HEK293 (cell line): ENCODE results near the gene ATG101.

Experiments used
- CTCF ChIA-PET: fragments of 350-600 bp; formaldehyde crosslinking; extraction: SDS; loops from one replicate; lab custom pipeline; 2021; ENCODE audit warnings: antibody characterized with exemption; lab: Yijun Ruan, JAX
- POLR2A ChIA-PET: fragments of 300-600 bp; formaldehyde crosslinking; extraction: SDS; loops from one replicate; lab custom pipeline; 2020; ENCODE audit warnings: antibody characterized with exemption, inconsistent platforms; lab: Yijun Ruan, JAX
- H3K27ac ChIP-seq: fragments of 200-500 bp; sonication (Bioruptor generic); 2 replicates; pipeline ENCODE4 v1.5.1; 2014; ENCODE audit warnings: low read depth, low read length, control low read depth, inconsistent platforms; ENCODE audit errors: extremely low read depth
- H3K36me3 ChIP-seq, 2 experiments: fragments of 200-500 bp in 1 of 2; sonication (Bioruptor generic) in 1 of 2; 1 replicate in 1 of 2; 2 replicates in 1 of 2; pipeline ENCODE4 v1.5.1; 2014 to 2017; ENCODE audit warnings: inconsistent platforms in 2 of 2, low read length in 2 of 2; ENCODE audit not compliant: control insufficient read depth in 2 of 2, insufficient read depth in 1 of 2
- H3K4me1 ChIP-seq: fragments of 200-500 bp; sonication (Bioruptor generic); 2 replicates; pipeline ENCODE4 v1.5.1; 2014; ENCODE audit warnings: mild to moderate bottlenecking, low read length, inconsistent platforms; ENCODE audit not compliant: control insufficient read depth, insufficient read depth
- H3K4me3 ChIP-seq: 2 replicates; pipeline ENCODE4 v1.5.1; 2011; ENCODE audit warnings: low read depth, mild to moderate bottlenecking, control low read depth, low read length, moderate library complexity
- H3K9me3 ChIP-seq: fragments of 200-500 bp; sonication (Bioruptor generic); 2 replicates; pipeline ENCODE4 v1.5.1; 2014; ENCODE audit warnings: low read depth, low read length, inconsistent platforms; ENCODE audit not compliant: control insufficient read depth, insufficient read depth
- AEBP2 ChIP-seq: fragments of 450-650 bp; formaldehyde crosslinking; IDR thresholded peaks from 2 replicates; pipeline ENCODE4 v1.5.1; 2016; ENCODE audit warnings: missing biosample characterization, missing genetic modification characterization, borderline replicate concordance
- ATF2 ChIP-seq: fragments of 450-650 bp; formaldehyde crosslinking; IDR thresholded peaks from 2 replicates; pipeline ENCODE4 v1.5.1; 2016; ENCODE audit warnings: missing biosample characterization, missing genetic modification characterization, low read depth
- BCL6B ChIP-seq: fragments of 450-650 bp; formaldehyde crosslinking; IDR thresholded peaks from 2 replicates; pipeline ENCODE4 v1.5.1; 2017; ENCODE audit warnings: missing biosample characterization, missing genetic modification characterization
- KLF8 ChIP-seq: fragments of 450-650 bp; formaldehyde crosslinking; IDR thresholded peaks from 2 replicates; pipeline ENCODE4 v1.5.1; 2016; ENCODE audit warnings: missing biosample characterization, missing genetic modification characterization
- MYNN ChIP-seq: fragments of 450-650 bp; formaldehyde crosslinking; IDR thresholded peaks from 2 replicates; pipeline ENCODE4 v1.5.1; 2016; ENCODE audit warnings: missing biosample characterization, missing genetic modification characterization, borderline replicate concordance
- MZF1 ChIP-seq: fragments of 450-650 bp; formaldehyde crosslinking; IDR thresholded peaks from 2 replicates; pipeline ENCODE4 v1.5.1; 2017; ENCODE audit warnings: missing biosample characterization, missing genetic modification characterization, borderline replicate concordance
- SP2 ChIP-seq: fragments of 450-650 bp; formaldehyde crosslinking; IDR thresholded peaks from 2 replicates; pipeline ENCODE4 v1.5.1; 2016; ENCODE audit warnings: missing biosample characterization, missing genetic modification characterization
- TCF7L2 ChIP-seq: IDR thresholded peaks from 2 replicates; pipeline ENCODE4 v1.6.1; 2011; ENCODE audit warnings: low read depth, mild to moderate bottlenecking, inconsistent platforms, low read length, moderate library complexity, borderline replicate concordance
- YY1 ChIP-seq: fragments of 450-650 bp; formaldehyde crosslinking; IDR thresholded peaks from 2 replicates; pipeline ENCODE4 v1.5.1; 2018; ENCODE audit warnings: missing biosample characterization, missing genetic modification characterization
- ZBTB48 ChIP-seq: fragments of 450-650 bp; formaldehyde crosslinking; IDR thresholded peaks from 2 replicates; pipeline ENCODE4 v1.5.1; 2016; ENCODE audit warnings: missing biosample characterization, missing genetic modification characterization
- ZNF112 ChIP-seq: fragments of 450-650 bp; formaldehyde crosslinking; IDR thresholded peaks from 2 replicates; pipeline ENCODE4 v1.5.0; 2017; ENCODE audit warnings: missing biosample characterization, missing genetic modification characterization
- ZNF133 ChIP-seq: fragments of 450-650 bp; formaldehyde crosslinking; IDR thresholded peaks from 2 replicates; pipeline ENCODE4 v1.5.1; 2016; ENCODE audit warnings: missing biosample characterization, missing genetic modification characterization
- ZNF302 ChIP-seq: fragments of 450-650 bp; formaldehyde crosslinking; IDR thresholded peaks from 2 replicates; pipeline ENCODE4 v1.5.1; 2016; ENCODE audit warnings: missing biosample characterization, missing genetic modification characterization, low read depth
- ZNF311 ChIP-seq: fragments of 450-650 bp; formaldehyde crosslinking; IDR thresholded peaks from 2 replicates; pipeline ENCODE4 v1.5.1; 2017; ENCODE audit warnings: missing biosample characterization, missing genetic modification characterization, borderline replicate concordance
- ZNF404 ChIP-seq: fragments of 450-650 bp; formaldehyde crosslinking; IDR thresholded peaks from 2 replicates; pipeline ENCODE4 v1.5.1; 2017; ENCODE audit warnings: missing biosample characterization, missing genetic modification characterization
- ZNF449 ChIP-seq: fragments of 450-650 bp; formaldehyde crosslinking; IDR thresholded peaks from 2 replicates; pipeline ENCODE4 v1.5.1; 2017; ENCODE audit warnings: missing biosample characterization, mild to moderate bottlenecking, missing genetic modification characterization, moderate library complexity
- ZNF529 ChIP-seq: fragments of 450-650 bp; formaldehyde crosslinking; IDR thresholded peaks from 2 replicates; pipeline ENCODE4 v1.5.1; 2017; ENCODE audit warnings: missing genetic modification characterization, missing biosample characterization; ENCODE audit not compliant: insufficient replicate concordance
- ZNF600 ChIP-seq: fragments of 450-650 bp; formaldehyde crosslinking; IDR thresholded peaks from 2 replicates; pipeline ENCODE4 v1.5.1; 2016; ENCODE audit warnings: missing biosample characterization, missing genetic modification characterization
- ZNF623 ChIP-seq: fragments of 450-650 bp; formaldehyde crosslinking; IDR thresholded peaks from 2 replicates; pipeline ENCODE4 v1.5.1; 2016; ENCODE audit warnings: missing biosample characterization, missing genetic modification characterization
- ZNF624 ChIP-seq: fragments of 450-650 bp; formaldehyde crosslinking; IDR thresholded peaks from 2 replicates; pipeline ENCODE4 v1.5.1; 2017; ENCODE audit warnings: missing biosample characterization, missing genetic modification characterization
- ZNF645 ChIP-seq: fragments of 450-650 bp; formaldehyde crosslinking; IDR thresholded peaks from 2 replicates; pipeline ENCODE4; 2016; ENCODE audit warnings: missing biosample characterization, missing genetic modification characterization
- ZXDB ChIP-seq: fragments of 450-650 bp; formaldehyde crosslinking; IDR thresholded peaks from 2 replicates; pipeline ENCODE4 v1.5.1; 2016; ENCODE audit warnings: missing biosample characterization, missing genetic modification characterization

ATG101 gene

GRCh38 chr12:52042706-52043385 lies 26.9 kb upstream of the ATG101 start:
- ChIA-PET CTCF (interaction anchor here (4.0 kb wide), 1 partner anchor 18 kb away, joined by 23 read pairs; no protein-coding TSS in a partner anchor), POLR2A (no interaction called here)
- Histone ChIP-seq H3K4me3 (no peak overlapping the region), H3K27ac (no peak overlapping the region), H3K9me3 (no peaks in the 10 kb centered on the region), H3K4me1 (no peaks in the 10 kb centered on the region)
- TF ChIP-seq ATF2 (tag by site-specific recombination) (no peak), SP2 (tag by site-specific recombination) (0 out of 2 replicates have a peak, but pooled peaks have one; percentile 18)
- TF ChIP-seq, all 188 proteins: peak for 1
- peaks cover 0 to 4% of the 10 kb centered on the region in 2 experiments; a peak in 1 of 3 replicates for H3K36me3 ChIP-seq

- H3K27ac ChIP-seq, result no peak overlapping the region
- ChIA-PET POLR2A (interaction anchor here (0.9 to 1.3 kb wide), 2 partner anchors 11 to 79 kb away, joined by 3 to 4 read pairs; no protein-coding TSS in a partner anchor), CTCF (interaction anchor here (4.0 kb wide), 1 partner anchor 19 kb away, joined by 23 read pairs; no protein-coding TSS in a partner anchor)
Measured at GRCh38 chr12:52043386-52044212, 26.2 kb upstream of the ATG101 start.

GRCh38 chr12:52044292-52044983 lies 25.3 kb upstream of the ATG101 start:
- no peaks in the 10 kb centered on the region for H3K4me1 ChIP-seq
- no peaks in the 10 kb centered on the region for H3K9me3 ChIP-seq
- no peak overlapping the region for H3K4me3 ChIP-seq
- ChIA-PET POLR2A (interaction anchor here (0.9 to 1.3 kb wide), 2 partner anchors 12 to 79 kb away, joined by 3 to 4 read pairs; no protein-coding TSS in a partner anchor), CTCF (interaction anchor here (4.0 kb wide), 1 partner anchor 20 kb away, joined by 23 read pairs; no protein-coding TSS in a partner anchor)
- H3K36me3 ChIP-seq, result peaks cover 0 to 4% of the 10 kb centered on the region in 2 experiments; a peak in 1 of 3 replicates
- H3K27ac ChIP-seq, result no peak overlapping the region
- no peak for TF ChIP-seq ZNF449 (tag by site-specific recombination)
- no peak for TF ChIP-seq MYNN (tag by site-specific recombination)
- no peak for TF ChIP-seq ZNF133 (tag by site-specific recombination)
- TF ChIP-seq BCL6B (tag by site-specific recombination), result no peak
- no peak for TF ChIP-seq ZNF311 (tag by site-specific recombination)
- no peak for TF ChIP-seq ZNF529

More at GRCh38 chr12:52043386-52044212, 26.2 kb upstream of the ATG101 start:
- H3K4me3 ChIP-seq, result no peak overlapping the region
- peaks cover 0 to 4% of the 10 kb centered on the region in 2 experiments; a peak in 1 of 3 replicates for H3K36me3 ChIP-seq
- no peaks in the 10 kb centered on the region for H3K9me3 ChIP-seq
- no peaks in the 10 kb centered on the region for H3K4me1 ChIP-seq
- TF ChIP-seq AEBP2 (tag by site-specific recombination) (no peak), TCF7L2 (no peak), ZNF404 (no peak), ZNF112 (tag by site-specific recombination) (no peak), YY1 (tag by site-specific recombination) (no peak), ZNF600 (tag by site-specific recombination) (no peak), ZNF624 (no peak), ZNF623 (tag by site-specific recombination) (no peak), ZNF302 (tag by site-specific recombination) (no peak), SP2 (tag by site-specific recombination) (no peak), ZBTB48 (tag by site-specific recombination) (no peak), KLF8 (tag by site-specific recombination) (no peak), ZXDB (tag by site-specific recombination) (no peak), ZNF645 (tag by site-specific recombination) (no peak), MZF1 (tag by site-specific recombination) (no peak)
